GM12878 (cell line): ENCODE results near the gene ARHGEF1. TPM values are rescaled to one million over a fixed set of nuclear protein-coding genes. Genes with fewer than 3 reads are reported as not detected.

Experiments used
- ATAC-seq: fragments of 200-7000 bp; cut with Tn5 transposase; 3 replicates; pipeline ENCODE4 v1.9.1; 2020; ENCODE audit warnings: mild to moderate bottlenecking, moderate library complexity
- BruUV-seq: library from RNA; stranded (reverse); fragments of 400-500 nt; replicated peaks from 2 replicates; lab custom pipeline; 2021; lab: Mats Ljungman, UMichigan
- CTCF ChIA-PET: fragments of 300-600 bp; sonication (Branson Sonifier 250); formaldehyde crosslinking; extraction: SDS; loops from one replicate; lab custom pipeline; 2021; ENCODE audit warnings: inconsistent platforms; lab: Yijun Ruan, JAX
- POLR2A ChIA-PET: fragments of 350-600 bp; formaldehyde crosslinking; extraction: SDS; loops from one replicate; lab custom pipeline; 2021; ENCODE audit warnings: inconsistent platforms; lab: Charles Lee
- RAD21 ChIA-PET: fragments of 300-600 bp; sonication (Branson Sonifier 250); formaldehyde crosslinking; loops from one replicate; lab custom pipeline; 2023; ENCODE audit warnings: antibody characterized with exemption; ENCODE audit not compliant: unreplicated experiment; lab: Charles Lee
- SMC1A ChIA-PET: fragments of 300-600 bp; sonication (Branson Sonifier 250); formaldehyde crosslinking; loops from one replicate; lab custom pipeline; 2023; ENCODE audit not compliant: unreplicated experiment, uncharacterized antibody; lab: Charles Lee
- DNase-seq: peaks from one replicate; pipeline ENCODE4 v3.0.0-alpha.2; 2011; ENCODE audit warnings: low read depth, low spot score
- FAIRE-seq: peaks from 3 replicates; lab custom pipeline; 2011; peaks lifted over from hg19 to GRCh38; lab: Jason Lieb, UNC
- H2AFZ ChIP-seq: 2 replicates; pipeline ENCODE4 v1.6.0; 2011; ENCODE audit warnings: low read depth, low read length, control low read depth; ENCODE audit not compliant: control insufficient read depth
- H3K27ac ChIP-seq: 2 replicates; pipeline ENCODE4 v1.5.1; 2011; ENCODE audit warnings: control low read depth; ENCODE audit not compliant: control insufficient read depth, insufficient read depth
- H3K27me3 ChIP-seq, 2 experiments: replicated peaks in 1 of 2; 2 replicates each; pipeline versions ENCODE4 v1.6.0 to v1.6.1; 2011; ENCODE audit warnings: low read length in 1 of 2; ENCODE audit not compliant: control insufficient read depth in 2 of 2, insufficient read depth in 2 of 2
- H3K36me3 ChIP-seq, 2 experiments: 2 replicates each; pipeline ENCODE4 v1.5.1; 2011; ENCODE audit warnings: low read length in 1 of 2; ENCODE audit not compliant: control insufficient read depth in 2 of 2, insufficient read depth in 2 of 2
- H3K4me1 ChIP-seq: 2 replicates; pipeline ENCODE4 v1.6.1; 2011; ENCODE audit warnings: mild to moderate bottlenecking, low read length, moderate library complexity, mixed read lengths; ENCODE audit not compliant: control insufficient read depth, insufficient read depth
- H3K4me2 ChIP-seq: 2 replicates; pipeline ENCODE4 v1.6.0; 2011; ENCODE audit warnings: control low read depth; ENCODE audit not compliant: control insufficient read depth, insufficient read depth
- H3K4me3 ChIP-seq: fragments of 200-600 bp; sonication (generic); 2 replicates; pipeline ENCODE4 v1.5.1; 2016
- H3K79me2 ChIP-seq: 2 replicates; pipeline ENCODE4 v1.6.0; 2011; ENCODE audit warnings: low read length; ENCODE audit not compliant: control insufficient read depth, insufficient read depth
- H3K9ac ChIP-seq: 2 replicates; pipeline ENCODE4 v1.8.0; 2011; ENCODE audit warnings: low read length, control low read depth, mixed read lengths; ENCODE audit not compliant: control insufficient read depth, insufficient read depth
- H3K9me3 ChIP-seq: replicated peaks from 3 replicates; pipeline ENCODE4 v1.5.1; 2011; ENCODE audit warnings: mild to moderate bottlenecking, low read length; ENCODE audit not compliant: control insufficient read depth, insufficient read depth
- H4K20me1 ChIP-seq: 2 replicates; pipeline ENCODE4 v1.6.0; 2011; ENCODE audit not compliant: control insufficient read depth, insufficient read depth
- CREM ChIP-seq: IDR thresholded peaks from 2 replicates; pipeline ENCODE4 v1.6.1; 2014; ENCODE audit warnings: antibody characterized with exemption, low read depth
- HDAC2 ChIP-seq: fragments of 200-600 bp; sonication (generic); IDR thresholded peaks from 2 replicates; pipeline ENCODE4 v1.6.1; 2017
- NFYB ChIP-seq: IDR thresholded peaks from 2 replicates; pipeline ENCODE4 v1.6.1; 2011; ENCODE audit warnings: low read depth, mild to moderate bottlenecking, low read length, improper control_type of control experiment, moderate library complexity; ENCODE audit not compliant: insufficient read depth
- POLR2A ChIP-seq: IDR thresholded peaks from 2 replicates; pipeline ENCODE4 v1.6.1; 2011; ENCODE audit warnings: low read depth, mild to moderate bottlenecking, low read length
- POLR2AphosphoS5 ChIP-seq: IDR thresholded peaks from 2 replicates; pipeline ENCODE4 v1.6.1; 2011; ENCODE audit warnings: mild to moderate bottlenecking, low read length, inconsistent platforms
- WGBS: methylation state at CpG from one replicate; pipeline ENCODE4 v1.1.6; 2016; ENCODE audit warnings: low lambda C conversion rate; ENCODE audit not compliant: insufficient replicate concordance, insufficient coverage; ENCODE audit errors: missing lambda C conversion rate; 5-methylcytosine and 5-hydroxymethylcytosine counted together
- in situ Hi-C: fragments of 300-500 bp; cut with MboI; formaldehyde crosslinking; loops from 9 replicates; pipeline ENCODE4 v1.14.3; 2018; ENCODE audit warnings: mixed read lengths
- intact Hi-C: fragments of 100-400 bp; cut with micrococcal nuclease; formaldehyde crosslinking; loops from one replicate; pipeline ENCODE4 v1.14.2; 2022; ENCODE audit not compliant: unreplicated experiment
- polyA plus RNA-seq, 11 experiments: library from polyadenylated mRNA; depleted of rRNA in 4 of 11; unstranded in 6 of 11; stranded (reverse) in 5 of 11; fragments of >200 nt; fragmentation: Nextera tagmentation in 4 of 11; fragmentation: Illumina TruSeq in 1 of 11; extraction: Ambion mirVana in 4 of 11; extraction: Trizol in 1 of 11; gene quantifications; 1 replicate in 1 of 11; 2 replicates in 10 of 11; pipeline versions ENCODE4 v1.2.1 to v1.2.3, GENCODE V29; 2011 to 2016; ENCODE audit warnings: inconsistent platforms in 2 of 11, missing spikeins in 2 of 11, low read depth in 1 of 11
- total RNA-seq, 4 experiments: library from RNA; depleted of rRNA in 3 of 4; stranded (reverse); fragments of >200 nt in 3 of 4; fragmentation: Illumina TruSeq in 1 of 4; extraction: Trizol in 1 of 4; gene quantifications; 2 replicates each; pipeline versions ENCODE4 v1.2.1 to v1.2.3, GENCODE V29; 2013 to 2021
- TF ChIP-seq, protein P1 (sequence below): fragments of 450-650 bp; IDR thresholded peaks from 2 replicates; pipeline ENCODE4 v1.6.1; 2016; ENCODE audit warnings: mild to moderate bottlenecking, moderate library complexity, borderline replicate concordance

ARHGEF1 gene
- total and polyA plus RNA-seq, 10 of the 15 experiments (the other 5 are each of a cell fraction or from before 2014, with no cell fraction given): 1.2 to 207 (median 53.9) TPM

DNA sequence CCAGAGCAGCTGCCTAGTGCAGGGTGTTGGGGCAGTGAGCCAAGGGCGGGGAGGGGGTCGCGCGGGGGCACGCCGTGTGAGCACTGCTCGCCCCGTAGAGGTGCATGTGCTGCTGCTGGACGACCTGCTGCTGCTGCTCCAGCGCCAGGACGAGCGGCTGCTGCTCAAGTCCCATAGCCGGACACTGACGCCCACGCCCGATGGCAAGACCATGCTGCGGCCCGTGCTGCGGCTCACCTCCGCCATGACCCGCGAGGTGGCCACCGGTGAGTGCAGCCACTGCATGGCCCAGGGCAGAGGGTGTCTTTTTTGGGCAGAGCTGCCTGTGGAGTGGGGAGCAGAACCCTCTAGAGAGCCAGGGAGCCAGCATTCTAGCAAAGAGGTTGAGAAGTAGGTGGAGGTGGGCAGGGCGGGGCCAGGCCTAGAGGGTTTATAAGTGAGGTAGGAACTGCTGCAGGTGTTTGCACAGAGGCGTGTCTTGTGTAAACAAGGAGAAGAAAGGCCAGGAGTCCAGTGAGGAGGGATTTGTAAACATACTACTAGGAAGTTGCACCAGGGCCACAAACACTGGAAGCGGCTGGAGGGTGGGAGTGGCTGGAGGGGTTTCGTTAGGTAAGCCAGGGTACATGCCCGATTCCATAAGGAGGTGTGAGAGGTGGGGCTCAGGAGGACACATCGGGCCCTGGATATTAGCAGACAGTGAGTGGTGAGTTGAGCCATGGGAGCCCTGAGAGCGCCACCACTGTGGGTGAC lies 21.3 kb downstream of the ARHGEF1 start:
- Histone ChIP-seq H3K27me3 (no peaks in the 10 kb centered on the region), H3K36me3 (peaks cover 27 to 41% of the 10 kb centered on the region in 2 experiments; a peak in 3 of 4 replicates), H3K4me1 (no peaks in the 10 kb centered on the region), H3K4me3 (no peak overlapping the region), H3K9ac (no peak overlapping the region), H3K27ac (no peak overlapping the region), H4K20me1 (no peaks in the 10 kb centered on the region), H3K79me2 (no peaks in the 10 kb centered on the region), H3K4me2 (no peak overlapping the region), H3K9me3 (no peaks in the 10 kb centered on the region), H2AFZ (no peak overlapping the region)
- WGBS: over 99% methylated on average over 29 of the region's 30 CpGs
- CTCF ChIA-PET: interaction anchor here (0.7 kb wide), 1 partner anchor 65 kb away, joined by 3 read pairs; no protein-coding TSS in a partner anchor
- TF ChIP-seq HDAC2 (no peak), POLR2A (peak; percentile 49; the same call in 1 of the 2 replicates), CREM (no peak), NFYB (no peak), POLR2AphosphoS5 (no peak)
- TF ChIP-seq, protein P1, sequence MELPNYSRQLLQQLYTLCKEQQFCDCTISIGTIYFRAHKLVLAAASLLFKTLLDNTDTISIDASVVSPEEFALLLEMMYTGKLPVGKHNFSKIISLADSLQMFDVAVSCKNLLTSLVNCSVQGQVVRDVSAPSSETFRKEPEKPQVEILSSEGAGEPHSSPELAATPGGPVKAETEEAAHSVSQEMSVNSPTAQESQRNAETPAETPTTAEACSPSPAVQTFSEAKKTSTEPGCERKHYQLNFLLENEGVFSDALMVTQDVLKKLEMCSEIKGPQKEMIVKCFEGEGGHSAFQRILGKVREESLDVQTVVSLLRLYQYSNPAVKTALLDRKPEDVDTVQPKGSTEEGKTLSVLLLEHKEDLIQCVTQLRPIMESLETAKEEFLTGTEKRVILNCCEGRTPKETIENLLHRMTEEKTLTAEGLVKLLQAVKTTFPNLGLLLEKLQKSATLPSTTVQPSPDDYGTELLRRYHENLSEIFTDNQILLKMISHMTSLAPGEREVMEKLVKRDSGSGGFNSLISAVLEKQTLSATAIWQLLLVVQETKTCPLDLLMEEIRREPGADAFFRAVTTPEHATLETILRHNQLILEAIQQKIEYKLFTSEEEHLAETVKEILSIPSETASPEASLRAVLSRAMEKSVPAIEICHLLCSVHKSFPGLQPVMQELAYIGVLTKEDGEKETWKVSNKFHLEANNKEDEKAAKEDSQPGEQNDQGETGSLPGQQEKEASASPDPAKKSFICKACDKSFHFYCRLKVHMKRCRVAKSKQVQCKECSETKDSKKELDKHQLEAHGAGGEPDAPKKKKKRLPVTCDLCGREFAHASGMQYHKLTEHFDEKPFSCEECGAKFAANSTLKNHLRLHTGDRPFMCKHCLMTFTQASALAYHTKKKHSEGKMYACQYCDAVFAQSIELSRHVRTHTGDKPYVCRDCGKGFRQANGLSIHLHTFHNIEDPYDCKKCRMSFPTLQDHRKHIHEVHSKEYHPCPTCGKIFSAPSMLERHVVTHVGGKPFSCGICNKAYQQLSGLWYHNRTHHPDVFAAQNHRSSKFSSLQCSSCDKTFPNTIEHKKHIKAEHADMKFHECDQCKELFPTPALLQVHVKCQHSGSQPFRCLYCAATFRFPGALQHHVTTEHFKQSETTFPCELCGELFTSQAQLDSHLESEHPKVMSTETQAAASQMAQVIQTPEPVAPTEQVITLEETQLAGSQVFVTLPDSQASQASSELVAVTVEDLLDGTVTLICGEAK: no peak
- ATAC-seq: no peak
- SMC1A ChIA-PET: no interaction called here
- RAD21 ChIA-PET: interaction anchor here (1.5 kb wide), 1 partner anchor 16 kb away, joined by 4 read pairs; no protein-coding TSS in a partner anchor
- FAIRE-seq: no peak
- intact Hi-C loops: no loop called here
- DNase-seq: no peak
- in situ Hi-C loops: no loop called here
- POLR2A ChIA-PET: no interaction called here
- no TSS peak for BruUV-seq
